HCT116 (cell line): ENCODE measurements around the gene ZC3H12A. TPM values are rescaled to one million over a fixed set of nuclear protein-coding genes. Genes with fewer than 3 reads are reported as not detected.

Experiments used
- ATAC-seq: fragments of 200-7000 bp; cut with Tn5 transposase; 2 replicates; pipeline ENCODE4 v1.9.1; 2020; ENCODE audit warnings: mild to moderate bottlenecking, moderate library complexity
- BruUV-seq: library from RNA; stranded (reverse); fragments of 400-500 nt; replicated peaks from 2 replicates; lab custom pipeline; 2021; lab: Mats Ljungman, UMichigan
- CTCF ChIA-PET: fragments of 300-600 bp; sonication (Branson Sonifier 250); formaldehyde crosslinking; loops from one replicate; lab custom pipeline; 2021; ENCODE audit warnings: antibody characterized with exemption; lab: Charles Lee
- POLR2A ChIA-PET: fragments of 300-600, 350-600 bp; sonication (Branson Sonifier 250); formaldehyde crosslinking; loops from one replicate; lab custom pipeline; 2021; ENCODE audit warnings: antibody characterized with exemption; lab: Charles Lee
- RAD21 ChIA-PET, 2 experiments: fragments of 300-600 bp; sonication (Branson Sonifier 250); formaldehyde crosslinking; loops; one replicate each; lab custom pipeline; 2023; ENCODE audit warnings: low total read pairs in 2 of 2; ENCODE audit not compliant: uncharacterized antibody in 2 of 2, unreplicated experiment in 2 of 2, low non-redundant PET in 1 of 2; lab: Charles Lee
- DNase-seq: peaks from one replicate; pipeline ENCODE4 v3.0.0-alpha.2; 2010; ENCODE audit warnings: low read depth, low spot score
- H2AFZ ChIP-seq: fragments of 200-600 bp; shearing (Covaris generic), sonication (generic); 2 replicates; pipeline ENCODE4 v1.6.1; 2017; ENCODE audit warnings: low read depth, mixed run types, mixed read lengths, antibody characterized with exemption, low read length; ENCODE audit not compliant: poor library complexity, severe bottlenecking
- H3K27ac ChIP-seq: 2 replicates; pipeline ENCODE4 v1.5.1; 2012; ENCODE audit warnings: low read depth, low read length
- H3K27me3 ChIP-seq: fragments of 200-600 bp; sonication (generic); 2 replicates; pipeline ENCODE4 v1.6.1; 2016; ENCODE audit warnings: mixed run types, low read length, mixed read lengths; ENCODE audit not compliant: insufficient read depth
- H3K36me3 ChIP-seq, 2 experiments: fragments of 200-500 bp in 1 of 2; fragments of 200-600 bp in 1 of 2; sonication (Bioruptor generic) in 1 of 2; sonication (generic) in 1 of 2; 2 replicates each; pipeline versions ENCODE4 v1.5.1 to v1.6.1; 2014 to 2016; ENCODE audit warnings: low read length in 2 of 2, inconsistent platforms in 1 of 2, mixed read lengths in 1 of 2, mixed run types in 1 of 2; ENCODE audit not compliant: insufficient read depth in 2 of 2, control insufficient read depth in 1 of 2
- H3K4me1 ChIP-seq, 2 experiments: fragments of 200-600 bp in 1 of 2; sonication (generic) in 1 of 2; 2 replicates each; pipeline versions ENCODE4 v1.5.1 to v1.6.1; 2012 to 2017; ENCODE audit warnings: low read length in 2 of 2, inconsistent platforms in 1 of 2, mild to moderate bottlenecking in 1 of 2, mixed read lengths in 1 of 2, mixed run types in 1 of 2, moderate library complexity in 1 of 2; ENCODE audit not compliant: insufficient read depth in 2 of 2, control insufficient read depth in 1 of 2
- H3K4me2 ChIP-seq: fragments of 200-600 bp; sonication (generic); 2 replicates; pipeline ENCODE4 v1.6.1; 2017; ENCODE audit warnings: mixed run types, low read length, mixed read lengths
- H3K4me3 ChIP-seq, 2 experiments: fragments of 200-600 bp in 1 of 2; sonication (generic) in 1 of 2; replicated peaks in 1 of 2; 2 replicates each; pipeline ENCODE4 v1.5.1; 2011 to 2016; ENCODE audit warnings: low read length in 2 of 2, control low read depth in 1 of 2, low read depth in 1 of 2, mild to moderate bottlenecking in 1 of 2, mixed read lengths in 1 of 2, mixed run types in 1 of 2
- H3K79me2 ChIP-seq: fragments of 200-600 bp; sonication (generic); 2 replicates; pipeline ENCODE4 v1.6.1; 2017; ENCODE audit warnings: mild to moderate bottlenecking, mixed run types, low read length, moderate library complexity, mixed read lengths; ENCODE audit not compliant: insufficient read depth
- H3K9ac ChIP-seq: fragments of 200-600 bp; sonication (generic); 2 replicates; pipeline ENCODE4 v1.6.1; 2016; ENCODE audit warnings: low read length, mixed read lengths
- H3K9me2 ChIP-seq: fragments of 200-600 bp; sonication (generic), shearing (Covaris generic); 2 replicates; pipeline ENCODE4 v1.6.1; 2017; ENCODE audit warnings: mixed run types, mild to moderate bottlenecking, moderate library complexity; ENCODE audit not compliant: insufficient read depth
- H3K9me3 ChIP-seq, 2 experiments: fragments of 200-500 bp in 1 of 2; fragments of 200-600 bp in 1 of 2; sonication (Bioruptor generic) in 1 of 2; sonication (generic) in 1 of 2; 2 replicates each; pipeline ENCODE4 v1.6.1; 2014 to 2017; ENCODE audit warnings: low read length in 2 of 2, mixed read lengths in 2 of 2, inconsistent platforms in 1 of 2, low read depth in 1 of 2, mild to moderate bottlenecking in 1 of 2, mixed run types in 1 of 2, moderate library complexity in 1 of 2; ENCODE audit not compliant: control insufficient read depth in 1 of 2, insufficient read depth in 1 of 2
- H4K20me1 ChIP-seq: fragments of 200-600 bp; sonication (generic), shearing (Covaris generic); 2 replicates; pipeline ENCODE4 v1.6.1; 2017; ENCODE audit warnings: mixed run types, mild to moderate bottlenecking, moderate library complexity; ENCODE audit not compliant: insufficient read depth
- POLR2AphosphoS5 ChIP-seq: IDR thresholded peaks from 2 replicates; pipeline ENCODE4 v1.6.1; 2011; ENCODE audit warnings: mild to moderate bottlenecking, low read depth, low read length, moderate library complexity
- intact Hi-C: fragments of 100-400 bp; cut with micrococcal nuclease; formaldehyde crosslinking; loops from 2 replicates; pipeline ENCODE4 v1.10.0; 2022
- total RNA-seq: library from RNA; stranded (reverse); gene quantifications from one replicate; pipeline ENCODE4 v1.2.1, GENCODE V29; 2021; ENCODE audit not compliant: unreplicated experiment
- TF ChIP-seq, protein P1 (sequence below): IDR thresholded peaks from 2 replicates; pipeline ENCODE4 v1.6.1; 2011; ENCODE audit warnings: mild to moderate bottlenecking, low read length, moderate library complexity; ENCODE audit not compliant: insufficient replicate concordance; ENCODE audit errors: extremely low read depth

ZC3H12A gene
- total RNA-seq, 1 experiment from 2014 or later, result 10.6 TPM

DNA sequence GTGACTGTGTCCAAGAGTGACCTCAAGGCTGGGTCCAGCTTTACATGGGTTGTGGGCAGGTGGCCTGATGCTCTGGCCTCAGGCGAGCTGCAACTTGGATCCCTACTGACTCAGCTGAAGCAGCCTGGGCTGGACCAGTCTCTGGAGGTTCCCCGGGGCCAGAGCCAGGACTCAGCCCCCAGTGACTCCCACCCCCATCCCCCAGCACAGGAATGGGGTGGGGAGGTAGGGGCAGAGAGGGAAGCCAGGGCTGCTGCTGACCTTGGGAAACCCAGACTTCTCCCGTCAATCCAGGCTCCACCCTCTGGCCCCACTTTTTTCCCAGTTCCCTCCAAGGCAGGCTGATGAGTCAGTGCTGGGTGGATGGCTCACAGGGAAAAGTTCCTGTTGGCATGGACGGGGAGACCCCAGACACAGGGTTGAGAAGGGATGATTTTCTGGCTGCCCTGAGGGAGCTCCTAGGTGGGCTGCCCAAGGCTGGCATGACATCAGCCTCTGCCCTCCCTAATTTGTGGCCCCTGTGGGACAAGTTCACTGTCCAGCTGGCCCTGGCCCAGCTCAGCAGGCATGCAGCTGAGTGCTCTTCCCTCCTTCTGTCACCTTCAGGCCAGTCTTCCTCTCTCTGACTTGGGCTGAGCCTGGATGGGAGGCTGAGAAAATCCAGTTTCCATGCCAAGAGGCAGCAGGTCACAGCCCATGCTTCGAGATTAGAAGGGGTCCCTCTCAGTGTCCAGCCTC is 2.2 kb downstream of the ZC3H12A start:
- intact Hi-C loops, result loop anchor here (10.0 kb wide), 1 partner anchor 1918 kb away; no protein-coding TSS in a partner anchor
- H4K20me1 ChIP-seq, result no peaks in the 10 kb centered on the region
- H3K4me2 ChIP-seq, result peak overlapping the region; percentile 78
- TF ChIP-seq POLR2AphosphoS5, result peak; percentile 36; the same call in 1 of the 2 replicates
- TF ChIP-seq, protein P1, sequence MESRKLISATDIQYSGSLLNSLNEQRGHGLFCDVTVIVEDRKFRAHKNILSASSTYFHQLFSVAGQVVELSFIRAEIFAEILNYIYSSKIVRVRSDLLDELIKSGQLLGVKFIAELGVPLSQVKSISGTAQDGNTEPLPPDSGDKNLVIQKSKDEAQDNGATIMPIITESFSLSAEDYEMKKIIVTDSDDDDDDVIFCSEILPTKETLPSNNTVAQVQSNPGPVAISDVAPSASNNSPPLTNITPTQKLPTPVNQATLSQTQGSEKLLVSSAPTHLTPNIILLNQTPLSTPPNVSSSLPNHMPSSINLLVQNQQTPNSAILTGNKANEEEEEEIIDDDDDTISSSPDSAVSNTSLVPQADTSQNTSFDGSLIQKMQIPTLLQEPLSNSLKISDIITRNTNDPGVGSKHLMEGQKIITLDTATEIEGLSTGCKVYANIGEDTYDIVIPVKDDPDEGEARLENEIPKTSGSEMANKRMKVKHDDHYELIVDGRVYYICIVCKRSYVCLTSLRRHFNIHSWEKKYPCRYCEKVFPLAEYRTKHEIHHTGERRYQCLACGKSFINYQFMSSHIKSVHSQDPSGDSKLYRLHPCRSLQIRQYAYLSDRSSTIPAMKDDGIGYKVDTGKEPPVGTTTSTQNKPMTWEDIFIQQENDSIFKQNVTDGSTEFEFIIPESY, result no peak
- H3K79me2 ChIP-seq, result peaks cover 69% of the 10 kb centered on the region
- ATAC-seq (peak; percentile 20), DNase-seq (no peak)
- H3K4me1 ChIP-seq, result peaks cover 70 to 90% of the 10 kb centered on the region in 2 experiments
- ChIA-PET CTCF (interaction anchor here (0.8 to 7.2 kb wide), 2 partner anchors 11 to 18 kb away, joined by 4 to 59 read pairs; no protein-coding TSS in a partner anchor), RAD21 (interaction anchor here in 1 of 2 experiments (2.1 kb wide), 1 partner anchor 11 kb away, joined by 4 read pairs; no protein-coding TSS in a partner anchor), POLR2A (interaction anchor here (2.8 to 4.1 kb wide), 2 partner anchors 10 kb away, joined by 15 to 34 read pairs; no protein-coding TSS in a partner anchor)
- no peaks in the 10 kb centered on the region for H3K9me2 ChIP-seq
- peak overlapping the region; percentile 88 for H3K9ac ChIP-seq
- peak overlapping the region; percentile 91 for H3K27ac ChIP-seq
- H3K9me3 ChIP-seq, result no peaks in the 10 kb centered on the region
- H3K4me3 ChIP-seq, result peak overlapping the region; percentile 80
- peaks cover 12 to 22% of the 10 kb centered on the region in 2 experiments; a peak in 3 of 4 replicates for H3K36me3 ChIP-seq
- H2AFZ ChIP-seq, result no peak overlapping the region
- 0 out of 2 replicates have a peak, but pooled peaks cover under 1% of the 10 kb centered on the region for H3K27me3 ChIP-seq
- BruUV-seq, result no TSS peak
